HCEC 1CT (cell line): ENCODE data around the gene FAM107A.

ENCODE experiments used
- DNase-seq: peaks from one replicate; pipeline ENCODE4 v3.0.0-alpha.2; 2017

The FAM107A gene

DNA sequence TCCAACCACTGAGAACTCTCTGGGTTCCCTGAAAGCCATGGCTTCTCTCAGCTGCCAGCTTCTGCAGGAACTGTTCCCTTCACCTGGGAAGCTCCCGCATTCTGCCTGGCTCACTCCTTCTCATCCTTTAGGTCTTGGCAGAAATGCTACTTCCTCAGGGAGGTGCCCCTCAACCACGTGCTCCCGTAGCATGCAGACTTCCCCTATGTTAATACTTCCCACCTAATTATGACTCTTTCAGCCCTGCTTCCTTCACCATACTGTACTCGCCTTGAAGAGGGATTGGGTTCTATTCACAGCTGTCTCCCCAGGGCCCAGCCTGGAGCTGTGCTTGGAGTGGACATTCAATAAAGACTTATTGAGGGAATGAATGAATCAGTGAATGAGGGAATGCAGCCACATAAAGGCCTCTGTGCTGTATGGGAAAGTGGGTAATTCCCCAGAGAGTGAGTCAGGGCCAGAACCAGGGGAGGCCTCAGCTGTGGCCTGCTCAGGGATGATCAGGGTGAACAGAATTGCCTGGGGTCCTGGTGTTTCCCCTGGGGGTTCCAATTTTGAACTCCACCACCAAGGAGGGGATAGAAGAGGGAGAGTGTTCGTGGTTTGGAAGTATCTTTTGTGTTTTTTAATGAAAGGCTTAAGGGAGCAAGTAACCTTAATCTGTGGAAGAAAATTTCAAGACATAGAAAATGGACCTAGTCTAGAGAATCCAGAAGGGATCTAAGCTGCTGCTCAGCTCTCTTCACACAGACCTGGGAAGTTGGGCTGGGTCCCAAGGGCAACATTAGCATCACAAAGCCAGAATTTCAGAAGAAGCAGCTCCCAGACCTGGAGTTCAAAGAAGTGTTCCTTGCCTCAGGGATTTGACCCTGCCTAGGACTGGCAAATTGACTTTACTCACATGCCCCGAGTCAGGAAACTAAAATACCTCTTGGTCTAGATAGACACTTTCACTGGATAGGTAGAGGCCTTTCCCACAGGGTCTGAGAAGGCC lies 14.6 kb upstream of the FAM107A start:
- DNase-seq, result no peak

DNA sequence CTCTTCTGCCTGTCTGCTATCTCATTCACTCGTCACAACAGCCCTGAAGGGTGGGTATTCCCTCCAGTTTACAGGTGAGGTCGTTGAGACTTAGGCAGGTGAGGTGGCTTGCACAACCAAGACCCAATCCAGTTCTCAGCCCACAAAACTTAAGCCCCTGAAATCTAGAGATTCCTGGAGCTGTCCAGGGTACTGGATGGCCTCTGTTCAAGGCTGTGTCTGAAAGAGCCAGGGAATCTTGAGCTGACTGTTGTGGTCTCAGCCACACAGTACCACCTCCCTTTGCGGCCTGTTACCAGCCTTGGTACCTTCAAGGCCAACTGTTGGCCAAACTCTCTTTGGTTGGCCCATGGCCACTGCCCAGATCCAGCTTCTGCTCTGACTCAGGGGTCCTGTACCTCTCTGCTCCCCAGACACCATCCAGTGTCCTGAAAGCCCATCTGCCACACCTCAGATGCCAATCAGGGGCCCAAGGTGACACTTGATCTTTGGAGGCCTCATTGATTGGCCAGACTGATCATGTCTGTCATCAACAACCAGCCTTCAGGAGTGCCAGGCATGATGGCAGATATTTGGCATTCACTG lies 10.9 kb upstream of the FAM107A start:
- DNase-seq, result no peak

DNA sequence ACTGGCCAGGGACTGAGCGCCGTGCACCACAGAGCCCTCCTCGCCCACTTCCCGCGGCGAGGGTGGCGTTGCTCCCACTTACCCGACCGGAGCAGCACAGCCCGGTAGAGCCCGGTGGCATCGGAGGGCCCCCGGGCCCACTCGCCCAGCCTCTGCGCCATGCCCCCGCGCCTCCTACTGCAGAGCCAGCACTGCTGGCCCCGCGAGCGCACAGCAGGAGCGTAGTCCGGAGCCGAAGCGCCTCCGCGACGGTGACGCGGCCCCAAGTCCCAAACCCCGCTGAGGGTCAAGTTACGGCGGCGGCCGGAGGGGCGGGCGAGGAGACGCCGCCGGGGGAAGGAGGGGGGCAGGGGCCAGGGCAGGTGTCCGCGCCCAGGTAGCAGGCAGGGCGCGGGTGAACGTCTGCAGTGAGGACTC lies 9.6 kb upstream of the FAM107A start:
- no peak for DNase-seq

DNA sequence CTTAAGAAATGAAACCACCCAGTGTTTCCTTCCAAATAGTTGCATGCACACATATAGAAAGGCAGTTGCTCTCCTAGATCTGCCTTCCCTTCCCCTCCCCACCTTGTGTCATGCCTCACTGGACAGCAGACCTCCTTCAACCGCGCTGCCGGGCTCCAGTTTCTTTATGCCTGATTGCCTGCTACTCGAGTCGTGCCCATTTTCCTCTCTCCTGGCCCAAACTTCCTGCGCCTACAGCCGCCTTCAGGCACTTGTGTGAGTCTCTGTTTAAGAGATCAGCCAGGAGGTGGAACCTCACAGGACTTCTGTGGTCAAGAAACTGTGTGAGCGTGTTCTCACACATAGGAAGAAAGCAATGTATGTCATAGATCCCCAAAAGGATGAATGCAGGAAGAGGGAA lies 8.8 kb upstream of the FAM107A start:
- no peak for DNase-seq

DNA sequence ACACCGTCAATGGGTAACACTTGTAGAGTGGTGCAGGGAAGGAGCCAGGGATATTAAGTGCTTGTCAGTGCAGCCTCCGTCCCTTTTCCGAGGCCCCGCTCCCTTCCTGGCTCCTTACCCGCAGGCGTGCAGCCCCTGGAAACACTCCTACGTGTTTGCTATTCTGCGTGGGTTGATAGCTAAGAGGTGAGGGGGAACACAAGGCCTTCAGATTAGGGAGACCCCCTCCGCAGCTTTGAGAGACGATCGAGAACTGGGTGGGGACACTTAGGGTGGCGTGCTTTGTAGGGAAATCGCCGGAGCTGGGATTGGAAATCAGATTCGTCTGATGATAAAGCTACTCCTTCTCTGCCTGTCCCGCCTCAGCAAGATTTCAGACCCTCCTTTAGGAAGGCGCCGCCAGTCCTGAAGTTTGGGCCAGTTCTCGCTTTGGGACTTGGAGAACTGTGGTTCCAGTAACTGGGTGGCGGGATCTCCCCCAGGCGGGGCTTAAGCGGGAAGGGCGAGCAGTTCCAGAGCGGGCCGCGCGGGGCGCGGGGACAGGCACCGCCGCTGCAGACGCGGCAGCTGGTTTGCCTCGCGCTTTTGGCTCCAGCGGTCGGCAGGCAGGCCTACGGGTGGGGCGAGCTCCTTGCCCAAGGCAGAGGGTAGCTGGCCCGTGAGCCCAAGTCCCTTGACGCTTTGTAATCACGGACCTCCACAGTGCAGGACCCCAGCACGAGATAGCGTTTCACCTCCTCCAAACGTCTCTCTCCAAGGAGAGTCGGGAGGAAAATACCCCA lies 8.0 kb upstream of the FAM107A start:
- DNase-seq, result peak; percentile 80

DNA sequence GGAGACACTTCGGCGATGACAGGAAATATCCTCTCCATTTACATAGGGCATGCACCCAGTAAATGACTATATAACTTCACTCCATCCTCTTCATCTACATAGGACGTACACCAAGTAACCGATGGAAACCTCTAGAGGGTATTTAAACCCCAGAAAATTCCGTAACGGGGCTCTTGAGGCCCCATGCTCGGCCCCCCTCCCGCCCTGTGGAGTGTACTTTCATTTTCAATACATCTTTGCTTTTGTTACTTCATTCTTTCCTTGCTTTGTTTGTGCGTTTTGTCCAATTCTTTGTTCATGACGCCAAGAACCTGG lies 7.5 kb upstream of the FAM107A start:
- DNase-seq, result no peak

DNA sequence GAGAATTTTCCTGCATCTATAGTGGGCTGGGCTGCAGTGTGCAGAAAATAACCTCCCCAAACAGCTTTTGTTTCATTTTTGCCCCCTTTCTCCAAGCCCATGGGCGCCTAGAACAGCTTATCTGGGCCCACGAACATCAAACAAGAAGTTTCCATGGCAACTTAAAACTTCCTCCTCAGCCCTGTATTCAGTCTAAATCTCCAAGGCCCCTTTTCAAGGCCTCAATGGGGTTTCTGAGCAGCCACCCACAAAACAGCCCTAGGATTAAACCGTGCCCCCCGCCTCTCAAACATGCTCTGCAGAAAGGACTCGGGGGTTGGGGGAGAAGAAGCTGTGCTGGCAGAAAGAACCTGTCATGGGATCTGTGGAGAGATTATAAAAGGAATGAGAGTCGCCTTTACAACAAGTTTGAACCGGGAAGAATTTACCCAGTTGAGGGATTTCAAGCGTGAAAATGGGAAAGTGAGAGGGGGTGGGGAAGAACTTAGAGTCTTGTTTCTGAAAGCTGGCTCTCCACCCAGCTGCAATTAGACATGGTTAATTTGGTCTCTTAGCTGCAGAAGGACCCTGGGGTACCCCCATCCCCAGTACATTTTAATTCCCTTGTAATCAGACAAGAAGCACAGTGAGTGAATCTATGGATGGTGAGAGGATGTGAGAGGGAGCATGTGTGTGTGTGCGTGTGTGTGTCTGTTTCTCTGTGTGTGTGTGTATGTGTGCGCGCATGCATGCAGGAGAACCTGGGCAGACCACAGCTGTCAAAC lies 4.3 kb upstream of the FAM107A start:
- DNase-seq, result no peak

DNA sequence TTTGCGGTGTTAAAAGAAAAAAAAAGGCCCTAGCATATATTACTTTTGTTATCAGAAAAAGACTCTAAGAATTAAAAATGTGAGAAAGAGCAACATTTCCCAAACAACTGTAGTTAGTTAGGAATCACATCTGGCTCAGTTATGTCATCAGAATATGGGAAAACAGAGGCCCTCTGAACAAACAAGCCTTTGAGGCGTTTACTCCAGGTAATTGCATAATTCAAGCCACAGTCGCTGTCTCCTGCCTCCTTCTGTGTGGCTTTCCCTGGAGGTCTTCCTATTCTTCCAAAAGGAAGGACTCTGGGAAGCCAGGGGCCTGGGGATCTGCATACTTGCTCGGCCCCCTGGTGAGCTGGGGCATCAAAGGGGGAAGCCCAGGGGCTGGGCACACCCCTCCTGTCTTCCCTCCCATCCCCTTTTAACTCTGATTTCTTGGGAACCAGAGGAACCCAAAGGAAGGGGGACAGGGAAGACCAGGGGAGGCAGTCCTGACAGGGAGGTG lies 3.7 kb upstream of the FAM107A start:
- no peak for DNase-seq

DNA sequence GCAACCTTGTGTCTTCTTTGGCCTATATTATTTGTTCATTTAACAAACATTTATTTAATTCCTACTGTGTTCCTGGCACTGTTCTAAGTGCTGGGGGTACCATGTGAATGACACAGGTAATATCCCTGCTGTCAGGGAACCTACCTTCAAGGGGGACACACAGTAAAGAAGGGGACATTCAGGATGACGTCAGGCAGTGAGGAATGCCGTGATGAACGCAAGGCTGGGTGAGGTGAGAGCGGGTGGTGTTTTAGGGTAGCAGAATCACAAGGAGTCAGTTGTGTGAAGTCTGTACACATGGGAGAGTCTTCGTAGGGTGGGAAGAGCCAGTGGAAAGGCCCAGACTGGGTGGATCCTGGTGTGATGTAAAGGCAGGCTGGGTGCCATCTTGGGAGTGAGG lies 1.7 kb upstream of the FAM107A start:
- no peak for DNase-seq

DNA sequence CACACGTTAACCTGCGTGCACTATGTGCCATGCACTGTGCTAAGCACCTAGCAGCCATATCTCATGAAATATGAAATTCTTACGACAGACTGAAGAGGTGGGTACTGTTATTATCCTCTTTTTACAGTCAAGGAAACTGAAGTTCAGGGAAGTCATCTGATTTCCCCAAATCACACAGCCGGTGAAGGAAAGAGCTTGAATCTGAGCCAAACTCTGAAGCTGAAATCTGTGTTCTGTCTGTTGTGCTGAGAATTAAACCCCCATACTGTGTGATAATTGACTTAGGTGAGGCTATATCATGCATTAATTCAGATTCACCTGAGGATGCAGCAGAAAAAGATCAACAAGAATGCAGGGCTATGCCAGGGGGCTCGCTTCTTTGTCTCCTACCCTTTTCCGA lies 475 bp downstream of the FAM107A start:
- no peak for DNase-seq

DNA sequence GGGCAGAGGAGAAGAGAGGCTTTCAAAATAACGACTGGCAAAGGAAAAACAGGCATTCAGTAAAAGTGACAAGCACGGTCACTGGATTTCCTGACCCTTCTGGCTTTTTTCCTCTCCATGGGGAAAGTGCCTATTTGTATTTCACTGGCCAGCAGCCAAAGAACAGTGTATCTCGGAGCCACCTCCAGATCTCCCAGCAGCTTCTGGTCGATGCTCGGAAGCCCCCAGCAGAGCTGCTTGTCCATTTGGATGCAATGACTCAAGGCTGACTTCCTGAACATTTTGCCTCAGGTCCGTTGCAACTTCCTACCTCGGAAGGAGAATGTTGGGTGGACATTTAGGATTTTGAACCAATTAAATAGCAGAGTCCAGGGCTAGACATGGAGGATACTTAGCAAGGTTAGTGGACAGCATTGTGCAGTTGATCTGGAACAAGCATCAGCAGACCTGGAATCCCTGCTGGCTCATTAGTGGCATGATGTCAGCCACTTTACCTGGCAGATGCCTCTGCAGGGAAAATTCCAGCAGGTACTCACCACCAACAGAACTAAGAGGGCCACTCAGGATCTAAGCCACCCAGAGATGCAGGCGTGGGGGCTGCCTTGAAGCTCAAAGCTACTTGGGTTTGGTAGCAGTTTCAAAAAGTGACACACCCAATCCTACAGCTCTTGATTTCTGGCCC lies 1.1 kb downstream of the FAM107A start:
- no peak for DNase-seq

DNA sequence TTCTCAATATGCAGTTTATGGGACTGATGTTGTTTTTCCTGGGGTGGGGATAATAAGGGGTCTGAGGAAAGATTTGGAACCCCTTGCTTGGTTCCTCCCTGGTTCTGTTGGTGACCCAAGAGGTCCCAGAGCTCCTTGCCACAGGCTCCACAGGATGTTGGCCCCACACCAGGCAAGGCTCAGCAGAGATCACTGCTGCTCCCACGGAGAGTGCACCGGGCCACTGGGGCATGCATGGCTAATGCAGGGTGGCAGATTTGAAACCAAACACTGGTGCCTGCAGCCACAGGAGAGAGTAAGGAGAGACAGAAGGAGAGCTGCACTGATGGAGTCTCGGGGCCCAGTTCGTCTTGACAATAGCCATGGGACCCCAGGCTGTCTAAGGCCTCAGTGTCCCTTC lies 2.5 kb downstream of the FAM107A start:
- no peak for DNase-seq

DNA sequence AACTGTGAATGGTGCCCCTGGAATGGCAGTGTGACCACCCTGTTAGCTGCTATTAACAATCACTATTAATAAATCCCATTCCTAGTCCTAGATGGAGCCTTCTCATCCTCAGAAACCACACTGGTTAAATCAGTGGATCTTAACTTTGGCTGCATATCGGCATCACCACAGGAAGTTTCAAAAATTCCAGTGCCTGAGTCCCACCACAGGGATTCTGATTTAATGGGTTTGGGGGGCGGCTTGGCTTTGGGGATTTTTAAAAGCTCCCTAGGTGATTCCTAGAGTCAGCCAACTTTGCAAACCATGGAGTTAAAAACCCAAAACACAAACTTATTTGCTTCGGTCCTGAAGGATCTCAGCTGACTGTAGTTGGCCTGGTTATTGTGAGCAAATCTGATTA lies 3.1 kb downstream of the FAM107A start:
- no peak for DNase-seq

DNA sequence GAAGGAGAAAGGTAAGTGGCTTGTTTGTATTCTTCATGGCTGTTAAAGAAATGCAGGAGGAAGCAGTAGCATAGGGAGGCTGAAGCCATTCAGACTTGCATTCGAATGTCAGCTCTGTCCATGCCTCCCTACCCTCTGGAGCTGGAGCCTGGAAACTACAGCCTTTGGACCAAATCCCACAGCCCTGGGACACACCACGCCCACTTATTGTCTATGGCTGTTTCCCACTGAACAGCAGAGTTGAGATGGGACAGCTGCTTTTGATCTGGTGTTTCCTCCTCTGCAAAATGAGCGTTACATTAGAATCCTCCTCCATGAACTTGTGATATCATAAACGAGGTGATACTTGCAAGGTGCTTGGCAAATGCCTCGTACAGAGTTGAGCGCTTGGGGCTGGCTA lies 3.6 kb downstream of the FAM107A start:
- no peak for DNase-seq

DNA sequence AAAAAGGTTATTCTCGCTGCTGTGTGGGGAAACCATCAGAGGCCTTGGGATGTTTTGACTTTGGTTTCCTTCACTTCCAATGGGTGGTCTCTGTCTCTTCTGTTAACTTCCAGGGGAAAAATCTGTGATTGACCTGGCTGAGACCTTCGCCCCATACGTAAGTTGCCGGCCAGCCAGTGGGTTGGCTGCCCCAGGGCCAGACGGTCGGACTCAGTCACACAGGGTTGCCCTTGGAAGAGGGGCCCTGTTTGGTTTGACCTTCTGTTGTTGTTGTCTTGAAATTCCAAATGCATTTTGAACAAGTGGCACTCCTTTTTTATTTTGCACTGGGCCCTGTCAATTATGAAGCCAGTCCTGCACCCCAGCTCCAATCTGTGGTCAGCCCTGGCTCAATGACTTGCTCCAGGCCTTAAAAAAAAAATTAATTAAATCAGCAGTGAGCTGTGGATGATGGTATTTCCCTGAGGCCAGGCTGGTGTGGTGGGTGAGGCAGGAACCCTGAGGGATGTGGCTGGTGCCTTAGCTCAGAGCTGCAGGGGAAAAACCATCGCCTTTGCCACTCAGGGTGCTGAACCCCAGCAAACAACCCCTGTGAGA lies 4.5 kb downstream of the FAM107A start:
- DNase-seq, result no peak

DNA sequence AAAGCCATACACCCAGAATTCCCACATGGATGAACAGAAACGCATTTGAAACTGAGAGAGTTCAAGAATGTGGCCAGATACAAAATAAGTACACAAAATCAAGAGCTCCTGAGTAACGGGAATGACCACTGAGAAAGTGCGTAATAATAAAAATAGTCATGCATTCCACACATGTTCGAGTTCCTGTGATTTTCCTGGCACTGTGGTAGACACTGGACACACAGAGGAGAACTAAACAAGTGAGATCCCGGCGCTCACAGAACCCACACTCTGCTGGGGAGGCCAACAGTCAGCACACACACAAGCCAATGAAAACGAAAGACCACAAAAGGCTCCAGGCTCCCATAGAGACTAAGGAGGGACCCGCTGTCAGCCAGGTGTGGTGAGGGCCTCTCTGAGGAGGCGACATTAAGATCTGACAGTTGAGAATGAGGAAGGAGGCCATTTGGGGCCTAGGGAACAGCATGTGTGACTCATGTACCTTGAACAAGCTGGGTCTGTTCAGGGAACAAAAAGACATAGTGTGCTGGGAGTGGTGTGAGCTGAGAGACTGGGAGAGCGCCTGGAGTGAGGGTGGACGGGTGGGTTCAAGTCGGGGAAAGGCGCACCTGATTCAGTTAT lies 5.1 kb downstream of the FAM107A start:
- DNase-seq, result no peak

DNA sequence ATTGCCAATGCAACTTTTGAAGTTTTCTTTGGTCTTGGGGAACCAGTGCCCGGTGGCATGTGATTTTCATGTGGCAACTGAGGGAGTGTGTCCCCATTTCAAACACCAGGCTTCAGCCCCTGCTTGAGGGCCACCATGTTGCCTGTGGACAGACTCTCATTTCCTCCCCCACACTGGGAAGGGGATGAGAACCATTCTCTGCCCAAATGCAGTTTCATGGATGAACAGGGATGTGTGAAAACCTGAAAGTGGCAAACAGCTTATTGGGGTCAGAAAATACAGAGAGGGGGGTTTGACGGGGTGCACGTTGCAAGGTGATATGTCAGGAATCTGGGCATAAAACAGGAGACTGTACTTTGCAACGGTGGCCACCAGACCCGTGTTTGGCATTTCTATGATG lies 6.3 kb downstream of the FAM107A start:
- DNase-seq, result no peak

DNA sequence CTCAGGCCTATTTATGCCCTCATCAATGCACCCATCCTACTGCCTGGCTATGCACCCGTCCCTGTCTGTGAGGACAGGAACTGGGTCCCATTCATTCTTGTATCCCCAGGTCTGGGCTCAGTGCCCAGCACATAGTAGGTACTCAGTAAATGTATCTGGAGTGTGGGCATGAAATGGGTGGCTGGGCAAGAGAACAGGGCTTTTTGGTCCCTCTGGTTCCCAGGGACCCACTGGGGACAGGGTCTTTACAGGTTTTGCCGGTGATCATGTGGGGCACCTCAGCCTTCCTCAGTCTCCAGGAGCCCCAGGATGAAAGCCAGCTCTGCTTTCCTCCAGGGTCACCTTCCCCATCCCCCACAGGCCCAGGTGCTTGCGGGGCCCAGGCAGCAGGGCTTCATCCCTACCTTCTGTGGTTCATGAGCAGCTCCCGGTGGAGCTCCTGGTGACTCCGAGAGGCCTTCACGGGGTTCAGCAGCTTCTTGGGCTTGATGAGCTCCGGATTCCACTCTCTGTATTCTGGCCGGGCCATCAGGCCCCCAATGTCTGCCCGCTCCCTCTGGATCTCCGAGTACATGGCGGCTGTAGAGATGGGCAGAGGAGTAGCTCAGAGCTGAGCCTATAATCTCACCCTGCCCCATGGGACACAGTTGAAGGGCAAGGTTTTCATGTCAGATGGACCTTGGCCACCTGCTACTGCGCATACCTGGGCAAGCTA lies 7.7 kb downstream of the FAM107A start:
- no peak for DNase-seq

DNA sequence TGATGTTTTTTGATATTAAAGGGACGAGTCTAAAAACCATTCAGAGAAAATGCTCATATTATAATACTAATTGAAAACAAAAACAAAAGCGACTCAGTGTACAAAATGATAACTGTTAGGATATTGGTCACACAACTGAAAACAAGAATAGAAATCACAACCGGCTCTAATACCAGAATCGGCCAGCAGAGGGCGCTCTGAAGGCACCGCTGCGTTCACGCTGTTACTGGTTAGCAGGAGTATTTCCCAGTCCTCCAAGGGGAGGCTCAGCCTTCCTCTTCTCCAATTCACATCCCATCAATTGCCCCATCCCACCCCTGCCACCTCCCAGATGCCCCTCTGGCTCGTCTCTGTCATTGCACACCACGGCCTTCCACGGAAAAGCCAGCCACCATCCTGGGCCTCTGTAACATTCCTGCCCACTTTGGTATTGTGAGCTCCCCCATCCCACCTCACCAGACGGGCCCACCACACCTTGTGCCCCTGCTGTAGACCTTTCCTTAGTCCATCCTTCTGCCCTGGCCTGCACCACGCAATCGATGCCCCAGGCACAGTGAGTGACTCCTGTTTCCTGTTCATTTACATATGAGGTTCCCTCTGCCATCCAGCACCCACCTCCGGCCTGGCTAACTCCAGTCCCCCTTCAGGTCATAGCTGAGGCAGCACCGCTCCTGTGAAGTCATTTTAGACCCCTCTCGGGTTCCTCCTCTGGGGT lies 8.5 kb downstream of the FAM107A start:
- DNase-seq, result peak; percentile 38

DNA sequence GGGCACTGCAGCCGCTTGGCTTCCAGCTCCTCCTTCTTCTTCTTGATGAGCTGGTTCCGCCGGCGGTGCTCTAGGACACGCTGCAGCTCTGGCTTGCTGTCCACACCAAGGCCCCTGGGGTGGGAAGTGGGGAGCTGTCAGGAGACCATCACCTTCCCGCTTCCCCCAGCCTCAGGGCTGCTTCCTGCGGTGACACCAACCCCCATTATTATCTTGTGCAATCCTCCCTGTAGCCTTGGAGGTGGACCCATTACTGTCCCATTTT lies 10.0 kb downstream of the FAM107A start:
- no peak for DNase-seq
